Keratinocyte (primary cell): Measurements from ENCODE around the gene PTBP1.

ENCODE experiments used
- EZH2 ChIP-seq: IDR thresholded peaks from one replicate; pipeline ENCODE4 v1.6.1; 2012; ENCODE audit warnings: inconsistent platforms, mild to moderate bottlenecking, low read length, moderate library complexity
- TF ChIP-seq, protein P1 (sequence below), 3 experiments: IDR thresholded peaks in 1 of 3; conservative IDR thresholded peaks in 1 of 3; optimal IDR thresholded peaks in 1 of 3; 2 replicates in 2 of 3; 3 replicates in 1 of 3; pipeline versions ENCODE3 to v1.5.1; 2011; ENCODE audit warnings: low read length in 3 of 3, mild to moderate bottlenecking in 3 of 3, moderate library complexity in 2 of 3, control low read depth in 1 of 3, inconsistent platforms in 1 of 3; ENCODE audit not compliant: insufficient read depth in 2 of 3; ENCODE audit errors: extremely low read depth in 1 of 3

DNA sequence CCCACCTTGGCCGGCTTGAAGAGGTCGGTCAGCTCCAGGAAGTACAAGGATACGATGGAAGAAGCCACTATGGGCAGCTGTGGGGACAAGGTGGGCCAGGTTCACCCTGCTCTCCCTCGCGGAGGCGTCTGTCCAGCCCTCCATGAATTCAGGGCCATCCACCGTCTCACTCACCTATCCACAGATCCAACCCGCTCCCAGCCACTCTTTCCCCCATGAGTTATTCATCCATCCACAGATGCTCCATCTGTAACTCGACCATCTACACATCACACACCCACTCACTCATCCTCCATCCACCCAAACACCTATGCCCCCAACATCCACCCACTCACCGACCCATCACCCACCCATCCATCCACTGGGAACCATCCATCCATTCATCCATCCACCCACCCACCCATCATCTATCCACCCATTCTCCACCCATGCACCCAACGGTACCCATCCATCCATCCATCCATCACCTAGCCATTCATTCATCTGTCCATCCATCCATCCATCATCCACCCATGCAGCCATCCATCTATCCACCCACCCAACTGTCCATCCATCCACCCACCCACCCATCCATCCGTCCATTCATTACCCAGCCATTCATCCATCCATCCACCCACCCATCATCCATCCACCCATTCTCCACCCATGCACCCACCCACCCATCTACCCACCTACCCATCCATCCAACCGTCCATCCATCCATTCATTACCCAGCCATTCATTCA, 18.7 kb downstream of the PTBP1 start:
- TF ChIP-seq, protein P1, sequence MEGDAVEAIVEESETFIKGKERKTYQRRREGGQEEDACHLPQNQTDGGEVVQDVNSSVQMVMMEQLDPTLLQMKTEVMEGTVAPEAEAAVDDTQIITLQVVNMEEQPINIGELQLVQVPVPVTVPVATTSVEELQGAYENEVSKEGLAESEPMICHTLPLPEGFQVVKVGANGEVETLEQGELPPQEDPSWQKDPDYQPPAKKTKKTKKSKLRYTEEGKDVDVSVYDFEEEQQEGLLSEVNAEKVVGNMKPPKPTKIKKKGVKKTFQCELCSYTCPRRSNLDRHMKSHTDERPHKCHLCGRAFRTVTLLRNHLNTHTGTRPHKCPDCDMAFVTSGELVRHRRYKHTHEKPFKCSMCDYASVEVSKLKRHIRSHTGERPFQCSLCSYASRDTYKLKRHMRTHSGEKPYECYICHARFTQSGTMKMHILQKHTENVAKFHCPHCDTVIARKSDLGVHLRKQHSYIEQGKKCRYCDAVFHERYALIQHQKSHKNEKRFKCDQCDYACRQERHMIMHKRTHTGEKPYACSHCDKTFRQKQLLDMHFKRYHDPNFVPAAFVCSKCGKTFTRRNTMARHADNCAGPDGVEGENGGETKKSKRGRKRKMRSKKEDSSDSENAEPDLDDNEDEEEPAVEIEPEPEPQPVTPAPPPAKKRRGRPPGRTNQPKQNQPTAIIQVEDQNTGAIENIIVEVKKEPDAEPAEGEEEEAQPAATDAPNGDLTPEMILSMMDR (optimal IDR thresholded peaks at IDR 0.05 in 1 of 3, IDR thresholded peaks at IDR 0.05 in 1 of 3, conservative IDR thresholded peaks at IDR 0.05 in 1 of 3; ENCODE audit: extremely low read depth in 1 of 3, insufficient read depth in 2 of 3, low read length in 3 of 3): no peak
- no peak for TF ChIP-seq EZH2
